ENCODE measurements around the gene BRAT1. TPM values are rescaled to one million over a fixed set of nuclear protein-coding genes. Genes with fewer than 3 reads are reported as not detected.

BRAT1 gene
- polyA plus RNA-seq, 1 donor = 20.3 TPM

DNA sequence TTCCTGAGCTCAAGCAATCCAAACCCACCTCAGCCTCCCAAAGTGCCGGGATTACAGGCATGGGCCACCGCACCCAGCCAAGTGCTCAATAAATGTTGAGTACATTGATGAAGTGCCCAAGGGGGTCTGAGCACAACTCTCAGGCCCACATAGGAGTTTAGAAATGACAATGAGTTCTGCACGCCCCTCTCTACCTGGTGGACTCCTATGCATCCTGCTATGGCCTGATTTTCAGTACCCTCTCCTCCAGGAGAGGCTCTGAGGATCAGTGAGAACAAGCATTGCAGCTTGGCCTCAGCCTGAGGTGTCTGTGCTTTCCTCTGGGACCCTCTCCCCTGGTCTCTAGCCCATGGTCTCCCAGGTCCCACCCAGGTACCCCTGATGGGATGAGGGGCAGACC, 58.3 kb downstream of the BRAT1 start:
- DNase-seq (ENCODE audit: low read depth) = no peak

DNA sequence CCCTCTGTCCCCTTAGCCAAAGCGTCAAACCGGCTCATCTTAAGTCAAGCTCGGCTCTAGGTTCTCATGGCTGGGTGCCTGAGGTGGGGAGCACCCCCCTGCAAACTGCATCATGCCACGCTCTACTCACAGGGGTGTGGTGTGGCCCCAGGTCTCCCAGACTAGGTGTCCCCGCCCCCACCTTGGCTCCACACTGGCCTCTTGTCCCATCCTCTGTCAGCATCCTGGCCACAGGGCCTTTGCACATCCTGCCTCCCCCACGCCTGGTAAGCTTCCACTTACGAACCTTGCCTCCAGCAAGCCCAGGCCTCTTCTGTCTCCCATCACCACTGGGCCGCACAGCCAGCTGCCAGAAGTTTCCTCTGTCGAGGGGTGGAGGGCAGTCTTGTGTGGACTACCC, 58.9 kb downstream of the BRAT1 start:
- no peak for DNase-seq (ENCODE audit: low read depth)

DNA sequence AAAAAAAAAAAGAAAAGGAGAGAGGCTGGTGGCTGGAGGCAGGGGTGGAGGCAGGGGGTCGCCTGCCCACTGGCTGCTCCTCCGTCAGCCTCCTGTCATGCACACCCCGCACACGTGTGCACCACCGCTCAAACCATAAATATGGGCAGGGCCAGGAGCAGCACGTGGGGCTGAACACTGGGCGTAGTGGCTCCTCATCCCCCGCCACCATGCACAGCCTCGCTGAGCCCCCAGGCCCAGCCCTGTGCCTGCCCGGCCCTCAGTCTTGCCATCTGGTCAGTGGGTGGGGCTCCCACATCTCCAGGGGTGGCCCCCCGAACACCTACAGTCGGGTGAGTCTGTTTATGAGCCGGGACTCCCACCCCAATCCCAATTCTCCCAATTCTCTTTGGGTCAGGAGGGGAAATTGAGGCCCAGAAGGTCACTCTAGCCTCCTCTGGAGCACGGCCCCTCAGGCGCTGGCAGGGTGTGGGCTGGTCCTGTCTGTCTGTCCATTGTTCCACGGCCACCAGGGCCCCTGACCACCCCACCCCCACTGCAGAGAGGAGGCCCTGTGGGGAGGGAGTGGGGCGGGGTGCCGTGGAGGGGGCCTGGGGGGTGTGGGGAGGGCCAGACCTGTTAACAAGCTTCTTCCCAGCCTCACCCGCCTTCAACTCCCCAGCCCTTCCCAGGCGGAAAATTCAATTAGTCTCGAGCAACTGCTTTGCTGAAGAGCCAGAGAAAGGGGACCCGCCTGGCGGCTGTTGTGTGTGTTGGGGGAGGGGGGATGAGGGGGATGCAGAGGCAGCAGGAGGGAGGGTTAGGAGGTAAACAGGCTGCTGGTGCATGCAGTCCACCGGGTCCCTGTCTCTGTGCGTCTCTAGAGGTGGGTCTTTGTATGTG, 59.7 kb downstream of the BRAT1 start:
- DNase-seq (ENCODE audit: low read depth) = no peak

DNA sequence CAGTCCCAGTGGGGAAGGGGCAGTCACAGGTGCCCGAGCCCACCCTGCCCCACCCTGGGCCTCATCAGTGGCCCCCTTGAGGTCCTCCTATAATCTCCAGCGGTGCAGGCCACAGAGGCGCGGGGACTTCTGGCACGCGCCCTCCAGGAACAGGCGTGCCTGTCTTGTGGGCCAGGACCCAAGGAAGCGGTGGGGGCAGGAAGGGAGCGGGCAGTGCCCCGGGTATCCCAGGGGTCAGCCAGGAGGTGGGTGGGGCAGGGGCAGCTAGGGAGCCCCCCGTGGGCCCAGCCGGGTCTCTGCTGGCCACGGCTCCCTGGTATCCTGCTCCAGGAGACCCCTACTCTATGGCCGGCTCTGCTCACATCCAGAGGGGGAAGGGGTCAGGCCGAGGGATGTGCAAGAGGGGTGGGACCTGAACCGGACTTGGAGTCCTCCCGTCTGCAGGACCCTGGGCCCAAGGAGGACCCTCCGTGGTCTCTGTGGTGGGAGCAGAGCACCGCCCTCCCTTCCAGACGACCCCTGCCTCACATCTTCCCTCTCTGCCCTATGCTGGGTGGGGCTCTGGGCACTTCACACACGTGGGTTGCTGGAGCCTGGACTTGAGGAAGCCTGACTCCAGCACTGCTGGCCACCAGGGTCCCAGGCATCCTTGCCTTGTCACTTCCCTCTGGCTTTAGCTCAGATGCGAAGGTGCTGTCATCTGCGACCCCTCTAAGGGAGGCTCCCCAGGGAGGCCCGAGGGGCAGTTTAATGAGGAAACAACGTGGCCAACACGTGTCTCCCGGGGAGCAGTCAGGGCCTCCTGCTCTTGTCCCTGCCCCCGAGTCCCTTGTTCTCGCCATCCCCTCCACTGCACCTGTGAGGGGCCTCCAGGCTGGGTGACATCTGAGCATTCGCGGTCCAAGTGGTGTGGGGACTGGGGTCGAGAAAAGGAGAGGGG, 60.9 kb downstream of the BRAT1 start:
- DNase-seq (ENCODE audit: low read depth) = no peak

DNA sequence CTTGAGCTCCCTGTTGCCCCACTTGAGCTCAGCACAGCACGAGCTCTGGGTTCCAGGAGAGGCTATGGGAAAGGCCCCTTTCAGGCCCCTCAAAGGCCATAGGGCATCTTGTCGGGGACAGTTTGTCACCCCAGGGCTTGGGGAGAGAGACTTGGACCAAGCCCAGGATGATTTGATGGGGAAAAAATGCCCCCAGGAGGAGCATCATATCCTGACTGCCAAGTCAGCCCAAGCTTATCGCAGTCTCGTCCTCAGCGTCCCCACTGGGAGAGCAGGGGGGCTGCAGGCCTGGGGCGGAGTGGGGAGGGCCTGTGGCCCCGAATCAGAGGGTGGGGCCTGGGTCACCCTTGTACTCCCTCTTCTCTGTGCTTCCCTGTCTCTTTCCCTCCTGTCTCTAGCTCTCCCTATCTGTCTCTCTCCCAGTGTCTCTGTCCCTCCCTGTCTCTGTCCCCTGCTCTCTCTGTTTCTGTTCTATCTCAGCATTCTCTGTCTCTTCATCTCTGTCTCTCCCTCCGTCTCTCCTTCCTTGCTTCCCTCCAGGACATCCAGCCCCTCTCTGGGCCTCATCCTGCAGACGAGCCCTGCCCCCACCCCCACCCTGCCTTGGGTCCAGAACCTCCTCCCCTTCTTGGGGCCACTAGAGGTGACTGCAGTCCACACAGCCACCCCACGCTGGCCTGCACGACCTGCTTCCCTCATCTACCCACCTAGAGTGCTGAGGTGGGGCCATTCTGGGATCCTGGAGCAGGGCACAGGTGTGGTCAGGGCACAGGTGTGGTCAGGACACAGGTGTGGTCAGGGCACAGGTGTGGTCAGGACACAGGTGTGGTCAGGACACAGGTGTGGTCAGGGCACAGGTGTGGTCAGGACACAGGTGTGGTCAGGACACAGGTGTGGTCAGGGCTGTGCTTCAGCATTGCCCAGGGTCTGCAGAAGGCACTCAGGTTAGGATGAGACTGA, 61.8 kb downstream of the BRAT1 start:
- DNase-seq (ENCODE audit: low read depth) = no peak

DNA sequence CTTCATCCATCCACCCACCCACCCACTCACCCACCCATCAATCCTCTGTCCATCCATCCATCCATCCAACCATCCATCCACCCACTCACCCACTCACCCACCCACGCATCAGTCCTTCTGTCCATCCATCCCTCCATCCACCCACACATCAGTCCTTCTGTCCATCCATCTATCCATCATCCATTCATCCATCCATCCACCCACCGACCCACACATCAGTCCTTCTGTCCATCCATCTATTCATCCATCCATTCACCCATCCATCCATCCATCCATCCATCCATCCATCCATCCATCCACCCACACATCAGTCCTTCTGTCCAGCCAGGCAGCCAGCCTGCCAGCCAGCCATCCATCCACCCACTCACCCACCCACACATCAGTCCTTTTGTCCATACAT, 63.3 kb downstream of the BRAT1 start:
- DNase-seq (ENCODE audit: low read depth) = no peak

DNA sequence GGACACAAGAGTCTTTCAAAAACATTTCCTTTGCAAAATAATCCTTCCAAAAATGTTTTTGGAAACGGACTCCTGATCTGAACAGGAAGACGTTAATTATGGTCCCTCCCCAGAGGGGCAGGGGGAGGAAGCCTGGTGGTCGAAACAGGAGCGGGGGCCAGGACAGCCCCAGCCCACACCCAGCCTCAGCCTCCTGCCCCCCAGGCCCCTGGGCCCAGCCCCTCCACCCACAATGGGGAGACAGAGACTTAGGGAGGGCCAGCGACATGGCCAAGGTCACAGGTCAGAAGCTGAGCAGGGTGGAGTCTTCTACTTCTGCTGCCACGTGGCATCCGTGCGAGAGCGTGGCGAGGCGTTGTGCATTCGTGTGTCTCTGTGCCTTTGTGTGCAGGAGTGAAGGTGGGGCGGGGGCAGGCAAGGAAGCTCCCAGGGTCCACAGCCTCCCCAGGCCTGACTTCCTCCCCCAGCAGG, 65.1 kb downstream of the BRAT1 start:
- no peak for DNase-seq (ENCODE audit: low read depth)

DNA sequence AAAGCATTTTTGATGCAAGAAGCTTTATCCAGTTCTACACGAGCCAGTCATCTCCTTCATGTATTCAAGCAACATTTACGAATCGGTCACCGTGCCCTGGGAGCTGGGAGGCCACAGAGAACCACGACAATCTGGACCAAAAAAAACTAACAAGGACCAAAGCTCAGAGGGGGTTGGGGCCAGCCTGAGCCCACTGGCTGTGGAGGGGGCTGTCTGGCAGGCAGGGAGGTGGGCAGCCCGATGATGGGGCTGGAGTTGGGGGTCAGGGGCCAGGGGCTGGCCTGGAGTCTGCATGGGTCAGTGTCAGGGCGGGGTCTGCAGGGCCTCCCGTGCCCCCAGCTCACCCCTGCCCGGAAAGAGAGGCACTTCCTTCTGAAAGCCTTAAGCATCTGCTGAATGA, 66.6 kb downstream of the BRAT1 start:
- DNase-seq (ENCODE audit: low read depth) = no peak

DNA sequence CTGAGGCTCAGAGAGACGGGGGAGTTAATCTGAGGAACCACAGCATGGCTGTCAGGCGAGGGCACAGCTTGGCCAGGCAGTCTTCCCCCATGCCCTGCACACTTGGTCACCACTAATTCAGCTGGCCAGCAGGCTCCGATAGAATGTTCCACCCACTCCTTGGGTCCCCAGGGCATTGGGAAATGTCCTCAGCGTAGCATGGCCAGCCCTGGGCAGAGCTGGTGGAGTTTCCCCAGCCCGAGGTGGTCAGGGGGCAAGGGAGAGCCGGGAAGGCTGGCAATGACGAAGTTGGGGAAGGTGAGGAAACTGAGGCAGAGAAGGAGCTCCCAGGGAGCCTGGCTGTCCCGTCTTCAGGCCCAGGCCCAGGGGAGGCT, 67.1 kb downstream of the BRAT1 start:
- DNase-seq (ENCODE audit: low read depth) = no peak

Other genes starting within 250 kb of the BRAT1 start
- 29.2 TPM for gene SNX8, start 241.1 kb downstream of the BRAT1 start, polyA plus RNA-seq (ENCODE audit: insufficient read length)
- 90.2 TPM for gene EIF3B, start 200.7 kb downstream of the BRAT1 start, polyA plus RNA-seq (ENCODE audit: insufficient read length)
- 9.3 TPM for gene CHST12, start 151.9 kb downstream of the BRAT1 start, polyA plus RNA-seq (ENCODE audit: insufficient read length)
- gene GRIFIN, start 79.1 kb downstream of the BRAT1 start, polyA plus RNA-seq (ENCODE audit: insufficient read length) = not detected
- gene LFNG, start 35.8 kb downstream of the BRAT1 start, polyA plus RNA-seq (ENCODE audit: insufficient read length) = 19.7 TPM
- gene IQCE, start 3.5 kb upstream of the BRAT1 start, polyA plus RNA-seq (ENCODE audit: insufficient read length) = 5.4 TPM
- 71.4 TPM for gene TTYH3, start 76.5 kb upstream of the BRAT1 start, polyA plus RNA-seq (ENCODE audit: insufficient read length)
- 0.29 TPM for gene AMZ1, start 132.7 kb upstream of the BRAT1 start, polyA plus RNA-seq (ENCODE audit: insufficient read length)

Data from forelimb muscle (tissue), 1 donor.